ENCODE measurements around the gene ZNF343. TPM values are rescaled to one million over a fixed set of nuclear protein-coding genes. Genes with fewer than 3 reads are reported as not detected.
A peak's percentile ranks its signal among the peaks of the same experiment; 100 is the strongest.

The ZNF343 gene
- 7.4 TPM for polyA plus RNA-seq (2013, experiment 1 of 2)
- 6.6 TPM for polyA plus RNA-seq (2013, experiment 2 of 2)

GRCh38 chr20:2508631-2509467 is at the start of gene ZNF343:
ZNF343 (minus strand) TSS chr20:2508915; CDS start chr20:2493895, 15,020 bp downstream.
- WGBS: under 1% methylated on average over 53 of the region's 53 CpGs
- Histone ChIP-seq H3K36me3 (ENCODE audit: control insufficient read depth in 1 of 2, insufficient read depth in 2 of 2, low read depth in 1 of 2, low read length in 2 of 2) (no peaks in the 10 kb centered on the region), H4K91ac (ENCODE audit: low read length) (peak within 1 kb of the TSS; percentile 95), H3K9me3 (ENCODE audit: control insufficient read depth, low read length) (no peaks in the 10 kb centered on the region), H3K14ac (ENCODE audit: low read length in 2 of 2) (peak within 1 kb of the TSS in 1 of 2 experiments; percentile 80), H3K4me2 (ENCODE audit: low read length, poor library complexity, severe bottlenecking) (peak within 1 kb of the TSS; percentile 88), H2BK5ac (ENCODE audit: low read depth, low read length, poor library complexity, severe bottlenecking) (peak within 1 kb of the TSS; percentile 19), H3K18ac (ENCODE audit: low read depth in 1 of 2, low read length in 2 of 2) (peak within 1 kb of the TSS; percentile 86 to 91), H3K27ac (ENCODE audit: low read length, poor library complexity, severe bottlenecking) (peak within 1 kb of the TSS; percentile 36), H3K4me3 (ENCODE audit: insufficient read depth in 1 of 2, low read depth in 1 of 2, low read length in 2 of 2) (peak within 1 kb of the TSS; percentile 68 to 98), H2BK120ac (ENCODE audit: low read depth, low read length) (peak within 1 kb of the TSS; percentile 29), H3K4ac (ENCODE audit: low read depth in 1 of 2, low read length in 2 of 2) (peak within 1 kb of the TSS; percentile 32 to 82), H3K4me1 (ENCODE audit: control insufficient read depth, insufficient read depth, low read depth, low read length) (peaks cover 13% of the 10 kb centered on the region), H2BK15ac (ENCODE audit: low read depth, poor library complexity, severe bottlenecking) (no peak within 1 kb of the TSS), H3K79me1 (replicated peaks; ENCODE audit: low read length, poor library complexity, severe bottlenecking) (peaks cover 15% of the 10 kb centered on the region), H2BK12ac (ENCODE audit: low read length in 2 of 2) (no peak within 1 kb of the TSS), H2AFZ (ENCODE audit: low read depth, low read length) (peak within 1 kb of the TSS; percentile 97), H2AK5ac (ENCODE audit: low read length, severe bottlenecking) (no peak within 1 kb of the TSS), H3K27me3 (ENCODE audit: control insufficient read depth in 1 of 2, insufficient read depth in 1 of 2, low read length in 2 of 2) (no peaks in the 10 kb centered on the region), H3K9ac (ENCODE audit: low read length) (peak within 1 kb of the TSS; percentile 98), H4K8ac (ENCODE audit: low read length) (peak within 1 kb of the TSS; percentile 97), H3K23ac (ENCODE audit: low read length in 2 of 2) (no peak within 1 kb of the TSS)
- peak; percentile 89 for DNase-seq

- no peak for DNase-seq
- no peak overlapping the region for H3K14ac ChIP-seq (ENCODE audit: low read length in 2 of 2)
- no peak overlapping the region for H2BK120ac ChIP-seq (ENCODE audit: low read depth, low read length)
Measured at GRCh38 chr20:2557873-2558580, 49.3 kb upstream of the ZNF343 start.

GRCh38 chr20:2545594-2545993 is 36.9 kb upstream of the ZNF343 start:
- Histone ChIP-seq H3K23ac (ENCODE audit: low read length in 2 of 2) (no peak overlapping the region), H2BK5ac (ENCODE audit: low read depth, low read length, poor library complexity, severe bottlenecking) (no peak overlapping the region), H3K27me3 (ENCODE audit: control insufficient read depth in 1 of 2, insufficient read depth in 1 of 2, low read length in 2 of 2) (peaks cover 16 to 63% of the 10 kb centered on the region in 2 experiments), H2BK12ac (ENCODE audit: low read length in 2 of 2) (no peak overlapping the region), H2BK15ac (ENCODE audit: low read depth, poor library complexity, severe bottlenecking) (no peak overlapping the region), H4K8ac (ENCODE audit: low read length) (no peak overlapping the region), H4K91ac (ENCODE audit: low read length) (no peak overlapping the region), H3K4me2 (ENCODE audit: low read length, poor library complexity, severe bottlenecking) (no peak overlapping the region), H3K36me3 (ENCODE audit: control insufficient read depth in 1 of 2, insufficient read depth in 2 of 2, low read depth in 1 of 2, low read length in 2 of 2) (no peaks in the 10 kb centered on the region), H2AK5ac (ENCODE audit: low read length, severe bottlenecking) (no peak overlapping the region), H3K18ac (ENCODE audit: low read depth in 1 of 2, low read length in 2 of 2) (no peak overlapping the region), H3K4ac (ENCODE audit: low read depth in 1 of 2, low read length in 2 of 2) (no peak overlapping the region), H2BK120ac (ENCODE audit: low read depth, low read length) (no peak overlapping the region), H3K79me1 (replicated peaks; ENCODE audit: low read length, poor library complexity, severe bottlenecking) (no peaks in the 10 kb centered on the region), H3K27ac (ENCODE audit: low read length, poor library complexity, severe bottlenecking) (no peak overlapping the region), H3K4me3 (ENCODE audit: insufficient read depth in 1 of 2, low read depth in 1 of 2, low read length in 2 of 2) (no peak overlapping the region), H3K9me3 (ENCODE audit: control insufficient read depth, low read length) (no peaks in the 10 kb centered on the region), H3K9ac (ENCODE audit: low read length) (no peak overlapping the region), H3K4me1 (ENCODE audit: control insufficient read depth, insufficient read depth, low read depth, low read length) (no peaks in the 10 kb centered on the region), H2AFZ (ENCODE audit: low read depth, low read length) (no peak overlapping the region), H3K14ac (ENCODE audit: low read length in 2 of 2) (no peak overlapping the region)
- WGBS: 72% methylated on average over 2 of the region's 2 CpGs
- DNase-seq: no peak

More at GRCh38 chr20:2557873-2558580, 49.3 kb upstream of the ZNF343 start:
- Histone ChIP-seq H3K79me1 (replicated peaks; ENCODE audit: low read length, poor library complexity, severe bottlenecking) (no peaks in the 10 kb centered on the region), H2AFZ (ENCODE audit: low read depth, low read length) (no peak overlapping the region), H3K18ac (ENCODE audit: low read depth in 1 of 2, low read length in 2 of 2) (no peak overlapping the region), H3K9ac (ENCODE audit: low read length) (no peak overlapping the region), H2BK12ac (ENCODE audit: low read length in 2 of 2) (no peak overlapping the region), H2BK15ac (ENCODE audit: low read depth, poor library complexity, severe bottlenecking) (no peak overlapping the region), H3K9me3 (ENCODE audit: control insufficient read depth, low read length) (no peaks in the 10 kb centered on the region), H3K27me3 (ENCODE audit: control insufficient read depth in 1 of 2, insufficient read depth in 1 of 2, low read length in 2 of 2) (peaks cover 42 to 78% of the 10 kb centered on the region in 2 experiments), H3K4me3 (ENCODE audit: insufficient read depth in 1 of 2, low read depth in 1 of 2, low read length in 2 of 2) (peak overlapping the region in 1 of 2 experiments; percentile 44), H3K4ac (ENCODE audit: low read depth in 1 of 2, low read length in 2 of 2) (no peak overlapping the region), H3K4me2 (ENCODE audit: low read length, poor library complexity, severe bottlenecking) (no peak overlapping the region), H3K36me3 (ENCODE audit: control insufficient read depth in 1 of 2, insufficient read depth in 2 of 2, low read depth in 1 of 2, low read length in 2 of 2) (no peaks in the 10 kb centered on the region), H3K23ac (ENCODE audit: low read length in 2 of 2) (no peak overlapping the region), H2BK5ac (ENCODE audit: low read depth, low read length, poor library complexity, severe bottlenecking) (no peak overlapping the region), H4K91ac (ENCODE audit: low read length) (no peak overlapping the region), H3K4me1 (ENCODE audit: control insufficient read depth, insufficient read depth, low read depth, low read length) (peaks cover 5% of the 10 kb centered on the region), H3K27ac (ENCODE audit: low read length, poor library complexity, severe bottlenecking) (no peak overlapping the region), H2AK5ac (ENCODE audit: low read length, severe bottlenecking) (no peak overlapping the region), H4K8ac (ENCODE audit: low read length) (no peak overlapping the region)
- 54% methylated on average over 21 of the region's 22 CpGs for WGBS

- Histone ChIP-seq H3K4me2 (ENCODE audit: low read length, poor library complexity, severe bottlenecking) (no peak overlapping the region), H2AK5ac (ENCODE audit: low read length, severe bottlenecking) (no peak overlapping the region), H3K9ac (ENCODE audit: low read length) (no peak overlapping the region), H3K14ac (ENCODE audit: low read length in 2 of 2) (no peak overlapping the region), H2BK5ac (ENCODE audit: low read depth, low read length, poor library complexity, severe bottlenecking) (no peak overlapping the region), H2BK15ac (ENCODE audit: low read depth, poor library complexity, severe bottlenecking) (no peak overlapping the region), H4K91ac (ENCODE audit: low read length) (no peak overlapping the region), H2BK120ac (ENCODE audit: low read depth, low read length) (no peak overlapping the region), H3K4ac (ENCODE audit: low read depth in 1 of 2, low read length in 2 of 2) (no peak overlapping the region), H3K23ac (ENCODE audit: low read length in 2 of 2) (no peak overlapping the region), H3K27ac (ENCODE audit: low read length, poor library complexity, severe bottlenecking) (no peak overlapping the region), H2BK12ac (ENCODE audit: low read length in 2 of 2) (no peak overlapping the region), H3K4me3 (ENCODE audit: insufficient read depth in 1 of 2, low read depth in 1 of 2, low read length in 2 of 2) (no peak overlapping the region), H3K27me3 (ENCODE audit: control insufficient read depth in 1 of 2, insufficient read depth in 1 of 2, low read length in 2 of 2) (peaks cover 21 to 62% of the 10 kb centered on the region in 2 experiments), H3K4me1 (ENCODE audit: control insufficient read depth, insufficient read depth, low read depth, low read length) (no peaks in the 10 kb centered on the region), H4K8ac (ENCODE audit: low read length) (no peak overlapping the region), H3K79me1 (replicated peaks; ENCODE audit: low read length, poor library complexity, severe bottlenecking) (no peaks in the 10 kb centered on the region), H2AFZ (ENCODE audit: low read depth, low read length) (no peak overlapping the region), H3K18ac (ENCODE audit: low read depth in 1 of 2, low read length in 2 of 2) (no peak overlapping the region), H3K9me3 (ENCODE audit: control insufficient read depth, low read length) (no peaks in the 10 kb centered on the region), H3K36me3 (ENCODE audit: control insufficient read depth in 1 of 2, insufficient read depth in 2 of 2, low read depth in 1 of 2, low read length in 2 of 2) (no peaks in the 10 kb centered on the region)
- DNase-seq: no peak
- WGBS: 88% methylated on average over 1 of the region's 1 CpG
Measured at GRCh38 chr20:2544211-2544610, 35.5 kb upstream of the ZNF343 start.

Measured in mesenchymal stem cell (in vitro differentiated cells and primary cell).